Gastroesophageal sphincter (tissue), 4 donors: ENCODE measurements around the gene ARIH1. TPM values are rescaled to one million over a fixed set of nuclear protein-coding genes. Genes with fewer than 3 reads are reported as not detected.
"Not testable (repeated sequence)": the region's sequence is repeated elsewhere in the genome, so short reads cannot be mapped to it uniquely, and the experiment has no call there.

Source experiments
- ATAC-seq: fragments of 150-250 bp; one replicate; pipeline ENCODE4 v1.9.1; 2016; ENCODE audit warnings: mild to moderate bottlenecking, moderate library complexity
- H3K27ac ChIP-seq, 4 donors: fragments of 200-600 bp; sonication (generic) in 3 of 4; 1 replicate in 3 of 4; 2 replicates in 1 of 4; pipeline ENCODE4 v1.5.1; 2016 to 2019
- H3K27me3 ChIP-seq: fragments of 200-600 bp; sonication (generic); one replicate; pipeline ENCODE4 v1.5.1; 2019
- H3K36me3 ChIP-seq, 2 donors: fragments of 200-600 bp; sonication (generic); one replicate each; pipeline ENCODE4 v1.5.1; 2019; ENCODE audit warnings: control low read depth in 1 of 2
- H3K4me1 ChIP-seq, 3 donors: fragments of 200-600 bp; sonication (generic); 1 replicate in 2 of 3; 2 replicates in 1 of 3; pipeline ENCODE4 v1.5.1; 2016 to 2019; ENCODE audit warnings: control low read depth in 2 of 3
- H3K4me3 ChIP-seq, 2 donors: fragments of 200-600 bp; sonication (generic); one replicate each; pipeline ENCODE4 v1.5.1; 2019; ENCODE audit warnings: mild to moderate bottlenecking in 1 of 2, moderate library complexity in 1 of 2
- H3K9me3 ChIP-seq, 3 donors: fragments of 200-600 bp; sonication (generic); one replicate each; pipeline ENCODE4 v1.5.1; 2017 to 2019; ENCODE audit warnings: control low read depth in 2 of 3
- EP300 ChIP-seq: sonication (generic); formaldehyde crosslinking; IDR thresholded peaks from one replicate; pipeline ENCODE4 v1.6.1; 2017; ENCODE audit warnings: antibody characterized with exemption, mild to moderate bottlenecking
- POLR2A ChIP-seq, 2 donors: fragments of 450-650 bp; IDR thresholded peaks; one replicate each; pipeline ENCODE4 v1.6.1; 2017; ENCODE audit warnings: antibody characterized with exemption in 2 of 2, mild to moderate bottlenecking in 2 of 2, moderate library complexity in 1 of 2
- POLR2AphosphoS5 ChIP-seq: sonication (generic); formaldehyde crosslinking; IDR thresholded peaks from one replicate; pipeline ENCODE4 v1.6.1; 2017; ENCODE audit warnings: antibody characterized with exemption
- WGBS, 2 donors: methylation state at CpG; one replicate each; pipeline ENCODE4 v1.1.5; 2018; ENCODE audit warnings: low coverage in 1 of 2; 5-methylcytosine and 5-hydroxymethylcytosine counted together
- total RNA-seq, 4 donors: library from RNA; depleted of rRNA; stranded (reverse); fragments of >200 nt; gene quantifications; one replicate each; pipeline ENCODE4 v1.1.0, GENCODE V29; 2016
- TF ChIP-seq, protein P1 (sequence below), 4 experiments: fragments of 200-600 bp in 2 of 4; fragments of 450-650 bp in 2 of 4; sonication (generic) in 1 of 4; IDR thresholded peaks; one replicate each; pipeline ENCODE4 v1.5.1; 2017 to 2019; ENCODE audit warnings: antibody characterized with exemption in 4 of 4, mild to moderate bottlenecking in 2 of 4, moderate library complexity in 2 of 4

The ARIH1 gene
- total RNA-seq, 4 donors from 2014 or later: 45.4 to 65.3 (median 56.4) TPM

DNA sequence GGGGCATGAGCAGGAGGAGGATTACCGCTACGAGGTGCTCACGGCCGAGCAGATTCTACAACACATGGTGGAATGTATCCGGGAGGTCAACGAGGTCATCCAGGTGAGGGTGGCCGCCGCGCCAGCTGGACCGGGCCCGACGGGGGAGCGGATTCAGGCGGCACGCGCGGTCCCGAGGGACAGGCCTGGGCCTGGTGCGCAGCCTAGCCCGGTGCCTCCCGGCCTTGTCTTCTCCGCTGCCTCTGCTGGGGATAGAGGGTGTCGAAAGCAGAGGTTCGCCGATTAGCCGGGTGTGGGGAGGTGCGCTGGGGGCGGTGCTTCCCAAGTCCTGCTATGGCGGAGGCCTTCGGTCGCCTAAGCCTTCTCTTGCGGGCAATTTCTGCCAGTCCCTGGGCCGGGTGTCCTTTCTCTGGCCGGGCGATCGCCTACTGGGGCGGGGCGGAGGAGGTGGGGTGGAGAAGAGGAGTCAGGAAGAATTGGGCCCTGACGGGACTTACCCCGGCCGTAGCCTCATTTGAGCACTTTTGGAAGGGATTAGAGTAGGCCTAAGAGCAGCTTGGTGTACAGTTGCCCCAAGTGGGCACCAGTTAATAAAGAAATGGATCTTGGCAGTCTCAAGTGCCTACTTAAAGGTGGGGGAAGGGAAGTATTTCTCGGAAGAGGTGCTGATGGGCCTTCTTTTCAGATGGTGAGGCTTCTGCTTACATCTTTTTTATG, 940 bp downstream of the ARIH1 start:
- Histone ChIP-seq H3K36me3 (peaks cover 0 to 24% of the 10 kb centered on the region in 2 donors), H3K27ac (peak overlapping the region; percentile 93 to 100 (median 98)), H3K27me3 (no peaks in the 10 kb centered on the region), H3K4me1 (peaks cover 4 to 61% (median 30%) of the 10 kb centered on the region in 3 donors), H3K9me3 (no peaks in the 10 kb centered on the region), H3K4me3 (peak overlapping the region; percentile 73 to 95)
- ATAC-seq: peak; percentile 57
- 0% methylated on average over 1 to 8 of the region's 42 CpGs for WGBS, 2 donors
- TF ChIP-seq EP300 (no peak), POLR2A (IDR thresholded peaks at IDR 0.05) (peak; percentile 67 to 75), POLR2AphosphoS5 (peak; percentile 83)
- TF ChIP-seq, protein P1, sequence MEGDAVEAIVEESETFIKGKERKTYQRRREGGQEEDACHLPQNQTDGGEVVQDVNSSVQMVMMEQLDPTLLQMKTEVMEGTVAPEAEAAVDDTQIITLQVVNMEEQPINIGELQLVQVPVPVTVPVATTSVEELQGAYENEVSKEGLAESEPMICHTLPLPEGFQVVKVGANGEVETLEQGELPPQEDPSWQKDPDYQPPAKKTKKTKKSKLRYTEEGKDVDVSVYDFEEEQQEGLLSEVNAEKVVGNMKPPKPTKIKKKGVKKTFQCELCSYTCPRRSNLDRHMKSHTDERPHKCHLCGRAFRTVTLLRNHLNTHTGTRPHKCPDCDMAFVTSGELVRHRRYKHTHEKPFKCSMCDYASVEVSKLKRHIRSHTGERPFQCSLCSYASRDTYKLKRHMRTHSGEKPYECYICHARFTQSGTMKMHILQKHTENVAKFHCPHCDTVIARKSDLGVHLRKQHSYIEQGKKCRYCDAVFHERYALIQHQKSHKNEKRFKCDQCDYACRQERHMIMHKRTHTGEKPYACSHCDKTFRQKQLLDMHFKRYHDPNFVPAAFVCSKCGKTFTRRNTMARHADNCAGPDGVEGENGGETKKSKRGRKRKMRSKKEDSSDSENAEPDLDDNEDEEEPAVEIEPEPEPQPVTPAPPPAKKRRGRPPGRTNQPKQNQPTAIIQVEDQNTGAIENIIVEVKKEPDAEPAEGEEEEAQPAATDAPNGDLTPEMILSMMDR (IDR thresholded peaks at IDR 0.05): peak in 2 of 4 experiments; percentile 12 to 24

- Histone ChIP-seq H3K9me3 (no peaks in the 10 kb centered on the region), H3K27ac (peak overlapping the region; percentile 93 to 100 (median 98)), H3K4me3 (peak overlapping the region; percentile 73 to 95), H3K4me1 (peaks cover 4 to 67% (median 30%) of the 10 kb centered on the region in 3 donors), H3K36me3 (peaks cover 0 to 30% of the 10 kb centered on the region in 2 donors), H3K27me3 (no peaks in the 10 kb centered on the region)
- 6% methylated on average over 2 of the region's 2 CpGs for WGBS, 2 donors
- TF ChIP-seq POLR2A (IDR thresholded peaks at IDR 0.05): no peak
- TF ChIP-seq, protein P1 (IDR thresholded peaks at IDR 0.05): no peak
- ATAC-seq: no peak
These were observed 1.5 kb downstream of the ARIH1 start for GRCh38 chr15:72475674-72476073.

- peak overlapping the region in 3 of 4 donors; percentile 97 to 100 (median 99) for H3K27ac ChIP-seq
- H3K4me1 ChIP-seq: peaks cover 4 to 73% (median 33%) of the 10 kb centered on the region in 3 donors
- H3K27me3 ChIP-seq, ATAC-seq, H3K9me3 ChIP-seq: not testable (repeated sequence)
- H3K4me3 ChIP-seq: peak overlapping the region in 1 of 2 donors; percentile 95
- WGBS, 2 donors: 66 to 72% methylated on average over 10 of the region's 16 CpGs
- H3K36me3 ChIP-seq: peaks cover 0 to 25% of the 10 kb centered on the region in 2 donors
These were observed 2.2 kb downstream of the ARIH1 start for GRCh38 chr15:72476330-72476729.

GRCh38 chr15:72481015-72481659, 7.0 kb downstream of the ARIH1 start:
- no peak overlapping the region for H3K4me3 ChIP-seq
- H3K27me3 ChIP-seq: no peaks in the 10 kb centered on the region
- no peaks in the 10 kb centered on the region for H3K9me3 ChIP-seq
- H3K4me1 ChIP-seq: peaks cover 1 to 90% (median 33%) of the 10 kb centered on the region in 3 donors
- no peak for ATAC-seq
- H3K27ac ChIP-seq: peak overlapping the region in 2 of 4 donors; percentile 2 to 13
- TF ChIP-seq EP300 (no peak), POLR2A (IDR thresholded peaks at IDR 0.05) (no peak), POLR2AphosphoS5 (no peak)
- TF ChIP-seq, protein P1 (IDR thresholded peaks at IDR 0.05): no peak
- H3K36me3 ChIP-seq: peaks cover 0 to 19% of the 10 kb centered on the region in 2 donors
- WGBS, 2 donors: 57 to 72% methylated on average over 3 of the region's 3 CpGs

GRCh38 chr15:72482275-72482674, 8.1 kb downstream of the ARIH1 start:
- no peak overlapping the region for H3K4me3 ChIP-seq
- no peak for TF ChIP-seq EP300
- TF ChIP-seq POLR2AphosphoS5: no peak
- TF ChIP-seq, protein P1 (IDR thresholded peaks at IDR 0.05): no peak
- no peak for TF ChIP-seq POLR2A (IDR thresholded peaks at IDR 0.05)
- H3K9me3 ChIP-seq: no peaks in the 10 kb centered on the region
- ATAC-seq: no peak
- H3K36me3 ChIP-seq: peaks cover 0 to 19% of the 10 kb centered on the region in 2 donors
- H3K27ac ChIP-seq: no peak overlapping the region
- peaks cover 5 to 90% (median 27%) of the 10 kb centered on the region in 3 donors for H3K4me1 ChIP-seq
- no peaks in the 10 kb centered on the region for H3K27me3 ChIP-seq
